OCI-M1 (cell line): ENCODE results near the gene TPO.
"Not testable (repeated sequence)": the region's sequence is repeated elsewhere in the genome, so short reads cannot be mapped to it uniquely, and the experiment has no call there.

Experiments
- DNase-seq: peaks from one replicate; lab custom pipeline; 2025; lab: John Stamatoyannopoulos, UW

The TPO gene

GRCh38 chr2:1503471-1504310 lies 90.4 kb downstream of the TPO start:
- DNase-seq: no peak

- DNase-seq: no peak
Measured at GRCh38 chr2:1504311-1504750, 91.1 kb downstream of the TPO start.

GRCh38 chr2:1505031-1505441 lies 91.8 kb downstream of the TPO start:
- no peak for DNase-seq

- DNase-seq: no peak
Measured at GRCh38 chr2:1509271-1510065, 96.2 kb downstream of the TPO start.

- DNase-seq: no peak
Measured at GRCh38 chr2:1510176-1510575, 96.9 kb downstream of the TPO start.

- no peak for DNase-seq
Measured at GRCh38 chr2:1511455-1511854, 98.2 kb downstream of the TPO start.

GRCh38 chr2:1512321-1513289 lies 99.3 kb downstream of the TPO start:
- DNase-seq: no peak

- DNase-seq: no peak
Measured at GRCh38 chr2:1514391-1515072, 101.3 kb downstream of the TPO start.

GRCh38 chr2:1515073-1515430 lies 101.8 kb downstream of the TPO start:
- no peak for DNase-seq

- no peak for DNase-seq
Measured at GRCh38 chr2:1515986-1516797, 102.9 kb downstream of the TPO start.

- no peak for DNase-seq
Measured at GRCh38 chr2:1516798-1517060, 103.5 kb downstream of the TPO start.

GRCh38 chr2:1517291-1517690 lies 104.0 kb downstream of the TPO start:
- not testable (repeated sequence) for DNase-seq

GRCh38 chr2:1517786-1518185 lies 104.5 kb downstream of the TPO start:
- DNase-seq: no peak

GRCh38 chr2:1518331-1518803 lies 105.1 kb downstream of the TPO start:
- DNase-seq: no peak

- no peak for DNase-seq
Measured at GRCh38 chr2:1518867-1519530, 105.7 kb downstream of the TPO start.

- DNase-seq: no peak
Measured at GRCh38 chr2:1521191-1521877, 108.1 kb downstream of the TPO start.

- no peak for DNase-seq
Measured at GRCh38 chr2:1521878-1522830, 108.9 kb downstream of the TPO start.
